ENCODE results near the gene ITCH. TPM values are rescaled to one million over a fixed set of nuclear protein-coding genes. Genes with fewer than 3 reads are reported as not detected.

ITCH gene
- total and polyA plus RNA-seq, 2 of the 8 experiments (the other 6 are each of a cell fraction or from before 2014, with no cell fraction given): 3.9 to 45.2 TPM

GRCh38 chr20:34347571-34347970 is 15.5 kb upstream of the ITCH start (continued):
- TF ChIP-seq ATF3 (IDR thresholded peaks at IDR 0.05; ENCODE audit: insufficient read depth, low read depth, low read length) (no peak), SIN3A (conservative IDR thresholded peaks at IDR 0.05 in 1 of 2, IDR thresholded peaks at IDR 0.05 in 1 of 2; ENCODE audit: low read depth in 1 of 2, low read length in 2 of 2) (no peak), MAX (IDR thresholded peaks at IDR 0.05) (no peak), CEBPB (IDR thresholded peaks at IDR 0.05; ENCODE audit: low read depth, low read length) (no peak)
